Transverse colon (tissue), 4 donors: ENCODE results near the gene NKAIN2. TPM values are rescaled to one million over a fixed set of nuclear protein-coding genes. Genes with fewer than 3 reads are reported as not detected.

Experiments
- DNase-seq: peaks from one replicate; pipeline ENCODE4 v3.0.0-alpha.2; 2019
- H3K27ac ChIP-seq, 4 donors: fragments of 200-600 bp; sonication (generic); 2 replicates each; pipeline ENCODE4 v1.5.1; 2016 to 2018; ENCODE audit warnings: inconsistent platforms in 4 of 4
- H3K27me3 ChIP-seq: fragments of 200-600 bp; sonication (generic); 2 replicates; pipeline ENCODE4 v1.5.1; 2017; ENCODE audit warnings: inconsistent platforms
- H3K36me3 ChIP-seq, 4 donors: fragments of 200-600 bp; sonication (generic); 2 replicates each; pipeline ENCODE4 v1.5.1; 2017 to 2019; ENCODE audit warnings: inconsistent platforms in 4 of 4
- H3K4me1 ChIP-seq, 4 donors: fragments of 200-600 bp; sonication (generic); 2 replicates each; pipeline ENCODE4 v1.5.1; 2017 to 2020; ENCODE audit warnings: inconsistent platforms in 4 of 4
- H3K4me3 ChIP-seq, 4 donors: fragments of 200-600 bp; sonication (generic); 1 replicate in 1 of 4; 2 replicates in 3 of 4; pipeline versions ENCODE4 v1.5.1 to v1.6.1; 2017 to 2019; ENCODE audit warnings: inconsistent platforms in 4 of 4
- H3K9me3 ChIP-seq, 2 donors: fragments of 200-600 bp; sonication (generic); 2 replicates each; pipeline ENCODE4 v1.5.1; 2017 to 2019; ENCODE audit warnings: inconsistent platforms in 2 of 2
- CTCF ChIP-seq, 5 experiments: fragments of 200-600 bp in 3 of 5; fragments of 450-650 bp in 2 of 5; sonication (generic) in 3 of 5; IDR thresholded peaks; 1 replicate in 2 of 5; 2 replicates in 3 of 5; pipeline ENCODE4 v1.5.1; 2016 to 2017; ENCODE audit warnings: antibody characterized with exemption in 5 of 5, inconsistent platforms in 3 of 5, mild to moderate bottlenecking in 2 of 5, moderate library complexity in 1 of 5
- EP300 ChIP-seq: sonication (generic); formaldehyde crosslinking; IDR thresholded peaks from one replicate; pipeline ENCODE4 v1.6.1; 2017; ENCODE audit warnings: antibody characterized with exemption, low read depth
- POLR2A ChIP-seq: fragments of 450-650 bp; IDR thresholded peaks from one replicate; pipeline ENCODE4 v1.6.1; 2016; ENCODE audit warnings: antibody characterized with exemption, mild to moderate bottlenecking, moderate library complexity
- POLR2AphosphoS5 ChIP-seq, 3 donors: sonication (generic); formaldehyde crosslinking; IDR thresholded peaks; one replicate each; pipeline ENCODE4 v1.6.1; 2016; ENCODE audit warnings: antibody characterized with exemption in 3 of 3
- WGBS, 2 donors: methylation state at CpG; one replicate each; pipeline ENCODE4 v1.1.5; 2018; ENCODE audit warnings: low coverage in 1 of 2; 5-methylcytosine and 5-hydroxymethylcytosine counted together
- in situ Hi-C, 4 donors: fragments of 200-750 bp; cut with MboI; loops; one replicate each; pipeline versions ENCODE4 v1.15.0 to v1.15.1; 2017; ENCODE audit warnings: low sequenced_read_pairs in 3 of 4, low pct_ligation_motif_present in 1 of 4, low pct_unique_long_range_greater_than_20kb in 1 of 4
- intact Hi-C: fragments of 100-400 bp; cut with DNase I; formaldehyde crosslinking; loops from one replicate; pipeline ENCODE4 v1.15.1; 2023; ENCODE audit warnings: low total_unique reads
- total RNA-seq, 4 donors: library from RNA; depleted of rRNA; stranded (reverse); fragments of >200 nt; gene quantifications; one replicate each; pipeline ENCODE4 v1.1.0, GENCODE V29; 2016

The NKAIN2 gene
- total RNA-seq, 4 donors from 2014 or later = 0.32 TPM; not detected in 3

GRCh38 chr6:123804014-123804786 is 535 bp downstream of the NKAIN2 start:
- H3K4me3 ChIP-seq = peak overlapping the region in 2 of 4 donors; percentile 34 to 44
- H3K4me1 ChIP-seq = peaks cover 4 to 17% (median 10%) of the 10 kb centered on the region in 4 donors
- DNase-seq = no peak
- WGBS, 2 donors = 8 to 12% methylated on average over 5 to 25 of the region's 25 CpGs
- no peaks in the 10 kb centered on the region for H3K36me3 ChIP-seq
- no peak overlapping the region for H3K27ac ChIP-seq
- peaks cover 74% of the 10 kb centered on the region for H3K27me3 ChIP-seq
- H3K9me3 ChIP-seq = no peaks in the 10 kb centered on the region
- intact Hi-C loops (no loop called here), in situ Hi-C loops (no loop called here)
- no peak for TF ChIP-seq POLR2AphosphoS5 (IDR thresholded peaks at IDR 0.05)

GRCh38 chr6:123804787-123805540 is 1.3 kb downstream of the NKAIN2 start:
- in situ Hi-C loops (no loop called here), intact Hi-C loops (no loop called here)
- DNase-seq = no peak
- WGBS, 2 donors = 44 to 50% methylated on average over 4 to 5 of the region's 5 CpGs
- Histone ChIP-seq H3K4me3 (no peak overlapping the region), H3K4me1 (peaks cover 4 to 17% (median 10%) of the 10 kb centered on the region in 4 donors), H3K27ac (no peak overlapping the region), H3K27me3 (peaks cover 74% of the 10 kb centered on the region), H3K36me3 (no peaks in the 10 kb centered on the region), H3K9me3 (no peaks in the 10 kb centered on the region)
- no peak for TF ChIP-seq EP300
- no peak for TF ChIP-seq POLR2A
- no peak for TF ChIP-seq CTCF (IDR thresholded peaks at IDR 0.05)
- no peak for TF ChIP-seq POLR2AphosphoS5 (IDR thresholded peaks at IDR 0.05)

GRCh38 chr6:123805921-123806320 is 2.3 kb downstream of the NKAIN2 start:
- H3K4me3 ChIP-seq = no peak overlapping the region
- no peaks in the 10 kb centered on the region for H3K9me3 ChIP-seq
- no peak for TF ChIP-seq EP300
- TF ChIP-seq CTCF (IDR thresholded peaks at IDR 0.05) = no peak
- TF ChIP-seq POLR2AphosphoS5 (IDR thresholded peaks at IDR 0.05) = no peak
- TF ChIP-seq POLR2A = no peak
- H3K4me1 ChIP-seq = peaks cover 4 to 17% (median 10%) of the 10 kb centered on the region in 4 donors
- DNase-seq = no peak
- no peaks in the 10 kb centered on the region for H3K36me3 ChIP-seq
- in situ Hi-C loops = no loop called here
- H3K27me3 ChIP-seq = peaks cover 83% of the 10 kb centered on the region
- WGBS, 2 donors = 42 to 47% methylated on average over 1 of the region's 1 CpG
- no peak overlapping the region for H3K27ac ChIP-seq
- intact Hi-C loops = no loop called here

GRCh38 chr6:123806561-123806960 is 2.9 kb downstream of the NKAIN2 start:
- Histone ChIP-seq H3K9me3 (no peaks in the 10 kb centered on the region), H3K4me3 (no peak overlapping the region), H3K27me3 (peaks cover 80% of the 10 kb centered on the region), H3K36me3 (no peaks in the 10 kb centered on the region), H3K4me1 (peaks cover 4 to 17% (median 10%) of the 10 kb centered on the region in 4 donors), H3K27ac (no peak overlapping the region)
- intact Hi-C loops = no loop called here
- no peak for DNase-seq
- 64 to 65% methylated on average over 2 of the region's 2 CpGs for WGBS, 2 donors
- in situ Hi-C loops = no loop called here
- TF ChIP-seq EP300 (no peak), POLR2A (no peak), POLR2AphosphoS5 (IDR thresholded peaks at IDR 0.05) (no peak), CTCF (IDR thresholded peaks at IDR 0.05) (no peak)
